ENCODE results near the gene SORCS2. TPM values are rescaled to one million over a fixed set of nuclear protein-coding genes. Genes with fewer than 3 reads are reported as not detected.

The SORCS2 gene
- total RNA-seq, 1 experiment from 2014 or later = 0.06 TPM

- no TSS peak for BruUV-seq (replicated peaks)
- Histone ChIP-seq H3K4me3 (ENCODE audit: low read depth, low read length, poor library complexity, severe bottlenecking) (no peak overlapping the region), H3K27me3 (replicated peaks; ENCODE audit: insufficient read depth, low read depth, low read length, poor library complexity) (no peaks in the 10 kb centered on the region), H3K9me3 (ENCODE audit: low read depth, low read length, poor library complexity, severe bottlenecking) (no peaks in the 10 kb centered on the region), H3K4me1 (ENCODE audit: insufficient read depth, low read length, poor library complexity, severe bottlenecking) (no peaks in the 10 kb centered on the region), H3K36me3 (ENCODE audit: insufficient read depth, low read length, poor library complexity, severe bottlenecking) (no peaks in the 10 kb centered on the region), H3K27ac (ENCODE audit: low read depth, low read length, poor library complexity, severe bottlenecking) (no peak overlapping the region)
- POLR2A ChIA-PET (ENCODE audit: low non-redundant PET) = no interaction called here
- no peak for DNase-seq (ENCODE audit: low spot score)
- TF ChIP-seq, protein P1, sequence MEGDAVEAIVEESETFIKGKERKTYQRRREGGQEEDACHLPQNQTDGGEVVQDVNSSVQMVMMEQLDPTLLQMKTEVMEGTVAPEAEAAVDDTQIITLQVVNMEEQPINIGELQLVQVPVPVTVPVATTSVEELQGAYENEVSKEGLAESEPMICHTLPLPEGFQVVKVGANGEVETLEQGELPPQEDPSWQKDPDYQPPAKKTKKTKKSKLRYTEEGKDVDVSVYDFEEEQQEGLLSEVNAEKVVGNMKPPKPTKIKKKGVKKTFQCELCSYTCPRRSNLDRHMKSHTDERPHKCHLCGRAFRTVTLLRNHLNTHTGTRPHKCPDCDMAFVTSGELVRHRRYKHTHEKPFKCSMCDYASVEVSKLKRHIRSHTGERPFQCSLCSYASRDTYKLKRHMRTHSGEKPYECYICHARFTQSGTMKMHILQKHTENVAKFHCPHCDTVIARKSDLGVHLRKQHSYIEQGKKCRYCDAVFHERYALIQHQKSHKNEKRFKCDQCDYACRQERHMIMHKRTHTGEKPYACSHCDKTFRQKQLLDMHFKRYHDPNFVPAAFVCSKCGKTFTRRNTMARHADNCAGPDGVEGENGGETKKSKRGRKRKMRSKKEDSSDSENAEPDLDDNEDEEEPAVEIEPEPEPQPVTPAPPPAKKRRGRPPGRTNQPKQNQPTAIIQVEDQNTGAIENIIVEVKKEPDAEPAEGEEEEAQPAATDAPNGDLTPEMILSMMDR (conservative IDR thresholded peaks at IDR 0.05; ENCODE audit: low read depth, low read length) = no peak
- TF ChIP-seq EZH2 (IDR thresholded peaks at IDR 0.05; ENCODE audit: borderline replicate concordance, low read depth, low read length, poor library complexity, severe bottlenecking) = no peak
- CTCF ChIA-PET = no interaction called here
- intact Hi-C loops (cut with micrococcal nuclease; ENCODE audit: unreplicated experiment) = no loop called here
Measured at GRCh38 chr4:7243609-7244330, 51.4 kb downstream of the SORCS2 start.

DNA sequence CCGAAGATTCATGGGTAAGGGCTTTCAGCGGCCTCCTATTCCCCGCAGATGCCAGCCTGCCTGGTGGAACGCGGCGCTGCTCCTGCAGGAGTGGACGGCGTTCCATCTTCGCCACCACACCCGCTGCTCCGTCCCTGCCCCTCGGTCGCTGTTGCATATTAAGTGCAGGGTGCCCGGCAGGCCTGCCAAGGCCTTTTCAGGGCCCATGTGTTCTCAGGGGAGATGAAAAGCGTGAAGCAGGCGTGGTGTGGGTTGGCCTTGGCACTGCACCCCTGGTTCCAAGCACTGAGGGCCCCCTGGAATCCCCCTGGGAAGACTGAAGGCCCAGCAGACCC lies 52.0 kb downstream of the SORCS2 start:
- DNase-seq (ENCODE audit: low spot score) = no peak
- POLR2A ChIA-PET (ENCODE audit: low non-redundant PET) = no interaction called here
- no TSS peak for BruUV-seq (replicated peaks)
- TF ChIP-seq EZH2 (IDR thresholded peaks at IDR 0.05; ENCODE audit: borderline replicate concordance, low read depth, low read length, poor library complexity, severe bottlenecking) = no peak
- TF ChIP-seq, protein P1 (conservative IDR thresholded peaks at IDR 0.05; ENCODE audit: low read depth, low read length) = no peak
- H3K4me1 ChIP-seq (ENCODE audit: insufficient read depth, low read length, poor library complexity, severe bottlenecking) = no peaks in the 10 kb centered on the region
- no peaks in the 10 kb centered on the region for H3K36me3 ChIP-seq (ENCODE audit: insufficient read depth, low read length, poor library complexity, severe bottlenecking)
- no peak overlapping the region for H3K4me3 ChIP-seq (ENCODE audit: low read depth, low read length, poor library complexity, severe bottlenecking)
- H3K27ac ChIP-seq (ENCODE audit: low read depth, low read length, poor library complexity, severe bottlenecking) = no peak overlapping the region
- CTCF ChIA-PET = no interaction called here
- no peaks in the 10 kb centered on the region for H3K9me3 ChIP-seq (ENCODE audit: low read depth, low read length, poor library complexity, severe bottlenecking)
- intact Hi-C loops (cut with micrococcal nuclease; ENCODE audit: unreplicated experiment) = no loop called here
- no peaks in the 10 kb centered on the region for H3K27me3 ChIP-seq (replicated peaks; ENCODE audit: insufficient read depth, low read depth, low read length, poor library complexity)

GRCh38 chr4:7244751-7245320 lies 52.5 kb downstream of the SORCS2 start:
- DNase-seq (ENCODE audit: low spot score) = no peak
- H3K27ac ChIP-seq (ENCODE audit: low read depth, low read length, poor library complexity, severe bottlenecking) = no peak overlapping the region
- intact Hi-C loops (cut with micrococcal nuclease; ENCODE audit: unreplicated experiment) = no loop called here
- H3K4me3 ChIP-seq (ENCODE audit: low read depth, low read length, poor library complexity, severe bottlenecking) = no peak overlapping the region
- ChIA-PET CTCF (no interaction called here), POLR2A (ENCODE audit: low non-redundant PET) (no interaction called here)
- TF ChIP-seq EZH2 (IDR thresholded peaks at IDR 0.05; ENCODE audit: borderline replicate concordance, low read depth, low read length, poor library complexity, severe bottlenecking) = no peak
- TF ChIP-seq, protein P1 (conservative IDR thresholded peaks at IDR 0.05; ENCODE audit: low read depth, low read length) = no peak
- H3K9me3 ChIP-seq (ENCODE audit: low read depth, low read length, poor library complexity, severe bottlenecking) = no peaks in the 10 kb centered on the region
- H3K27me3 ChIP-seq (replicated peaks; ENCODE audit: insufficient read depth, low read depth, low read length, poor library complexity) = no peaks in the 10 kb centered on the region
- no peaks in the 10 kb centered on the region for H3K4me1 ChIP-seq (ENCODE audit: insufficient read depth, low read length, poor library complexity, severe bottlenecking)
- no TSS peak for BruUV-seq (replicated peaks)
- H3K36me3 ChIP-seq (ENCODE audit: insufficient read depth, low read length, poor library complexity, severe bottlenecking) = no peaks in the 10 kb centered on the region

Data from A673 (cell line).